Thyroid gland (tissue), 4 donors: Measurements from ENCODE around the gene FOXN1. TPM values are rescaled to one million over a fixed set of nuclear protein-coding genes. Genes with fewer than 3 reads are reported as not detected.

ENCODE experiments used
- DNase-seq, 2 donors: peaks; one replicate each; pipeline ENCODE4 v3.0.0-alpha.2; 2019
- H3K27ac ChIP-seq, 3 donors: fragments of 200-600 bp; sonication (generic); 1 replicate in 2 of 3; 2 replicates in 1 of 3; pipeline ENCODE4 v1.5.1; 2016 to 2019; ENCODE audit warnings: mild to moderate bottlenecking in 1 of 3, moderate library complexity in 1 of 3
- H3K27me3 ChIP-seq: fragments of 200-600 bp; sonication (generic); one replicate; pipeline ENCODE4 v1.5.1; 2019
- H3K36me3 ChIP-seq, 2 donors: fragments of 200-600 bp; sonication (generic); one replicate each; pipeline ENCODE4 v1.5.1; 2016 to 2019
- H3K4me1 ChIP-seq, 2 donors: fragments of 200-600 bp; sonication (generic); one replicate each; pipeline ENCODE4 v1.5.1; 2017 to 2019
- H3K4me3 ChIP-seq, 3 donors: fragments of 200-600 bp; sonication (generic); replicated peaks in 1 of 3; 1 replicate in 2 of 3; 2 replicates in 1 of 3; pipeline ENCODE4 v1.5.1; 2016; ENCODE audit warnings: mild to moderate bottlenecking in 1 of 3
- H3K9me3 ChIP-seq: fragments of 200-600 bp; sonication (generic); one replicate; pipeline ENCODE4 v1.5.1; 2017
- POLR2A ChIP-seq, 2 donors: fragments of 450-650 bp; IDR thresholded peaks; one replicate each; pipeline ENCODE4 v1.6.1; 2017; ENCODE audit warnings: antibody characterized with exemption in 2 of 2, mild to moderate bottlenecking in 2 of 2, moderate library complexity in 1 of 2
- WGBS, 2 donors: methylation state at CpG; one replicate each; pipeline ENCODE4 v1.1.5; 2017; 5-methylcytosine and 5-hydroxymethylcytosine counted together
- intact Hi-C: fragments of 100-400 bp; cut with DNase I; formaldehyde crosslinking; loops from one replicate; pipeline ENCODE4 v1.15.1; 2023
- total RNA-seq, 4 donors: library from RNA; depleted of rRNA; stranded (reverse); fragments of >200 nt; gene quantifications; one replicate each; pipeline ENCODE4 v1.2.3, GENCODE V29; 2016
- TF ChIP-seq, protein P1 (sequence below), 6 experiments: fragments of 200-600 bp in 3 of 6; fragments of 450-650 bp in 3 of 6; sonication (generic) in 3 of 6; IDR thresholded peaks; one replicate each; pipeline ENCODE4 v1.5.1; 2016 to 2019; ENCODE audit warnings: antibody characterized with exemption in 6 of 6, mild to moderate bottlenecking in 2 of 6, inconsistent platforms in 1 of 6, moderate library complexity in 1 of 6

The FOXN1 gene
- total RNA-seq, 4 donors from 2014 or later, result 0.34 TPM; not detected in 3

DNA sequence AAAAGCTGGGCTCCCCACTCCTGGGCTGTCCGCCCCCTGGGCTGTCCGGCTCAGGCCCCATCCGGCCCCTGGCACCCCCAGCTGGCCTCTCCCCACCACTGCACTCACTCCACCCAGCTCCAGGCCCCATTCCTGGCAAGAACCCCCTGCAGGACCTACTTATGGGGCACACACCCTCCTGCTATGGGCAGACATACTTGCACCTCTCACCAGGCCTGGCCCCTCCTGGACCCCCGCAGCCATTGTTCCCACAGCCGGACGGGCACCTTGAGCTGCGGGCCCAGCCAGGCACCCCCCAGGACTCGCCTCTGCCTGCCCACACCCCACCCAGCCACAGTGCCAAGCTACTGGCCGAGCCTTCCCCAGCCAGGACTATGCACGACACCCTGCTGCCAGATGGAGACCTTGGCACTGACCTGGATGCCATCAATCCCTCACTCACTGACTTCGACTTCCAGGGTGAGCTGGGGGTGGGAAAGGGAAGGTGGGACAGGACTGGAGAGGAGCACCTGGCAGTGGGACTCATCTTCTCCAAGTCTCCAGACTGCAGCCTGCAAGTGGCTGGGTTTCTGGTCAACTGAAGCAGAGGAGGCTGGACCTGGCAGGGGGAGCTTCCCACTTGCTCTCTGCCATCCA is 28.7 kb downstream of the FOXN1 start:
- Histone ChIP-seq H3K4me3 (no peak overlapping the region), H3K4me1 (peaks cover 0 to 7% of the 10 kb centered on the region in 2 donors), H3K27ac (no peak overlapping the region), H3K9me3 (no peaks in the 10 kb centered on the region), H3K36me3 (no peaks in the 10 kb centered on the region), H3K27me3 (no peaks in the 10 kb centered on the region)
- DNase-seq, result no peak
- TF ChIP-seq, protein P1, sequence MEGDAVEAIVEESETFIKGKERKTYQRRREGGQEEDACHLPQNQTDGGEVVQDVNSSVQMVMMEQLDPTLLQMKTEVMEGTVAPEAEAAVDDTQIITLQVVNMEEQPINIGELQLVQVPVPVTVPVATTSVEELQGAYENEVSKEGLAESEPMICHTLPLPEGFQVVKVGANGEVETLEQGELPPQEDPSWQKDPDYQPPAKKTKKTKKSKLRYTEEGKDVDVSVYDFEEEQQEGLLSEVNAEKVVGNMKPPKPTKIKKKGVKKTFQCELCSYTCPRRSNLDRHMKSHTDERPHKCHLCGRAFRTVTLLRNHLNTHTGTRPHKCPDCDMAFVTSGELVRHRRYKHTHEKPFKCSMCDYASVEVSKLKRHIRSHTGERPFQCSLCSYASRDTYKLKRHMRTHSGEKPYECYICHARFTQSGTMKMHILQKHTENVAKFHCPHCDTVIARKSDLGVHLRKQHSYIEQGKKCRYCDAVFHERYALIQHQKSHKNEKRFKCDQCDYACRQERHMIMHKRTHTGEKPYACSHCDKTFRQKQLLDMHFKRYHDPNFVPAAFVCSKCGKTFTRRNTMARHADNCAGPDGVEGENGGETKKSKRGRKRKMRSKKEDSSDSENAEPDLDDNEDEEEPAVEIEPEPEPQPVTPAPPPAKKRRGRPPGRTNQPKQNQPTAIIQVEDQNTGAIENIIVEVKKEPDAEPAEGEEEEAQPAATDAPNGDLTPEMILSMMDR (IDR thresholded peaks at IDR 0.05), result no peak
- TF ChIP-seq POLR2A (IDR thresholded peaks at IDR 0.05), result no peak
- WGBS, 2 donors, result 93 to 95% methylated on average over 5 to 11 of the region's 11 CpGs
- intact Hi-C loops, result no loop called here

DNA sequence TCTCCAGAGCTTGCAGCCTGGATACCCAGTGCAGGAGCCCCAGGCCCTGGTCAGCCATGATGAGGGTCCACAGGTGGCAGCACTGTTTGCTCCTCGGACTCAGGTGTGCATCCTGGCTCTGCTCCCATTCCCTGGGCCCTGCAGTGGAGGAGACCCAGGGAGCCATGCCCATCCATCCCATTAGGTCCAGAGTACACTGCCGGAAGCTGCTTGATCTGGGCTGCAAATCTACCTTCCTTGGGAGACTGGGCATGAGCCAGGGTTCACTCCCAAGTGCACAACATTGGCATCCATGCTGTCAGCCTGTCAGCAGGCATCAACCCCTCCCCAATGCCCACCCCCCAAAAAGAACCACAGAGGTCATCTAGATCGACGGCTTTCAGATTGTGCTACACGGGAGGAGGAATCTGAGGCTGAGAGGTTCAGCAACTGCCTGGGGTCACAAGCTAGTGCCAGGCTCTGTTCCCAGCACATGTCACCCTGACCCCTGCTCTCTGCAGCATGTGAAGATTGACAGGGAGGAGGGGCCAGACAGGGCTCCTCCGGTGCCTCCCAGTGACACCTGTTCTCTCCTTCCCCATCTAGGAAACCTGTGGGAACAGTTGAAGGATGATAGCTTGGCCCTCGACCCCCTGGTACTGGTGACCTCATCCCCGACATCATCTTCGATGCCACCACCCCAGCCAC is 30.5 kb downstream of the FOXN1 start:
- no peak for DNase-seq
- no peaks in the 10 kb centered on the region for H3K27me3 ChIP-seq
- no peak overlapping the region for H3K4me3 ChIP-seq
- WGBS, 2 donors, result 64 to 77% methylated on average over 7 to 9 of the region's 9 CpGs
- no peaks in the 10 kb centered on the region for H3K9me3 ChIP-seq
- H3K4me1 ChIP-seq, result peaks cover 0 to 7% of the 10 kb centered on the region in 2 donors
- TF ChIP-seq, protein P1 (IDR thresholded peaks at IDR 0.05), result no peak
- TF ChIP-seq POLR2A (IDR thresholded peaks at IDR 0.05), result no peak
- no peak overlapping the region for H3K27ac ChIP-seq
- intact Hi-C loops, result no loop called here
- no peaks in the 10 kb centered on the region for H3K36me3 ChIP-seq

- Histone ChIP-seq H3K4me3 (no peak overlapping the region), H3K9me3 (no peaks in the 10 kb centered on the region), H3K27ac (no peak overlapping the region), H3K36me3 (no peaks in the 10 kb centered on the region), H3K27me3 (no peaks in the 10 kb centered on the region), H3K4me1 (peaks cover 0 to 7% of the 10 kb centered on the region in 2 donors)
- DNase-seq, result no peak
- WGBS, 2 donors, result 85 to 94% methylated on average over 11 of the region's 12 CpGs
- intact Hi-C loops, result no loop called here
- TF ChIP-seq POLR2A (IDR thresholded peaks at IDR 0.05), result no peak
- TF ChIP-seq, protein P1 (IDR thresholded peaks at IDR 0.05), result no peak
Observed at GRCh38 chr17:28537219-28537610, 31.1 kb downstream of the FOXN1 start.

GRCh38 chr17:28538296-28538895 is 32.2 kb downstream of the FOXN1 start:
- WGBS, 2 donors, result 91 to 93% methylated on average over 10 to 12 of the region's 14 CpGs

More at GRCh38 chr17:28538296-28538895, 32.2 kb downstream of the FOXN1 start:
- TF ChIP-seq POLR2A (IDR thresholded peaks at IDR 0.05), result no peak
- TF ChIP-seq, protein P1 (IDR thresholded peaks at IDR 0.05), result no peak
- no peak overlapping the region for H3K4me3 ChIP-seq
- no peaks in the 10 kb centered on the region for H3K27me3 ChIP-seq
- intact Hi-C loops, result loop anchor here (2.0 kb wide), 1 partner anchor 44 kb away; no protein-coding TSS in a partner anchor
- H3K27ac ChIP-seq, result no peak overlapping the region
- no peaks in the 10 kb centered on the region for H3K9me3 ChIP-seq
- no peaks in the 10 kb centered on the region for H3K4me1 ChIP-seq
- DNase-seq, result no peak
- no peaks in the 10 kb centered on the region for H3K36me3 ChIP-seq
